Ramos (cell line): Measurements from ENCODE around the gene PITPNM1.
"Not testable (repeated sequence)": the region's sequence is repeated elsewhere in the genome, so short reads cannot be mapped to it uniquely, and the experiment has no call there.

Experiments
- in situ Hi-C: fragments of 300-500 bp; cut with MboI; formaldehyde crosslinking; loops from one replicate; pipeline ENCODE4 v1.14.3; 2022; ENCODE audit warnings: low sequenced_read_pairs; ENCODE audit not compliant: unreplicated experiment

PITPNM1 gene

GRCh38 chr11:67491276-67492068 lies 13.7 kb downstream of the PITPNM1 start:
- in situ Hi-C loops: no loop called here

DNA sequence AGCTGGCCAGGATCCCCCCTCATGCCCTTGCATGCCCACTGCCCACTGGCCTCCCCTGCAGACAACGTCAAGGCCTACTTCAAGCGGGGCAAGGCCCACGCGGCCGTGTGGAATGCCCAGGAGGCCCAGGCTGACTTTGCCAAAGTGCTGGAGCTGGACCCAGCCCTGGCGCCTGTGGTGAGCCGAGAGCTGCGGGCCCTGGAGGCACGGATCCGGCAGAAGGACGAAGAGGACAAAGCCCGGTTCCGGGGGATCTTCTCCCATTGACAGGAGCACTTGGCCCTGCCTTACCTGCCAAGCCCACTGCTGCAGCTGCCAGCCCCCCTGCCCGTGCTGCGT lies 14.5 kb downstream of the PITPNM1 start:
- in situ Hi-C loops: no loop called here

DNA sequence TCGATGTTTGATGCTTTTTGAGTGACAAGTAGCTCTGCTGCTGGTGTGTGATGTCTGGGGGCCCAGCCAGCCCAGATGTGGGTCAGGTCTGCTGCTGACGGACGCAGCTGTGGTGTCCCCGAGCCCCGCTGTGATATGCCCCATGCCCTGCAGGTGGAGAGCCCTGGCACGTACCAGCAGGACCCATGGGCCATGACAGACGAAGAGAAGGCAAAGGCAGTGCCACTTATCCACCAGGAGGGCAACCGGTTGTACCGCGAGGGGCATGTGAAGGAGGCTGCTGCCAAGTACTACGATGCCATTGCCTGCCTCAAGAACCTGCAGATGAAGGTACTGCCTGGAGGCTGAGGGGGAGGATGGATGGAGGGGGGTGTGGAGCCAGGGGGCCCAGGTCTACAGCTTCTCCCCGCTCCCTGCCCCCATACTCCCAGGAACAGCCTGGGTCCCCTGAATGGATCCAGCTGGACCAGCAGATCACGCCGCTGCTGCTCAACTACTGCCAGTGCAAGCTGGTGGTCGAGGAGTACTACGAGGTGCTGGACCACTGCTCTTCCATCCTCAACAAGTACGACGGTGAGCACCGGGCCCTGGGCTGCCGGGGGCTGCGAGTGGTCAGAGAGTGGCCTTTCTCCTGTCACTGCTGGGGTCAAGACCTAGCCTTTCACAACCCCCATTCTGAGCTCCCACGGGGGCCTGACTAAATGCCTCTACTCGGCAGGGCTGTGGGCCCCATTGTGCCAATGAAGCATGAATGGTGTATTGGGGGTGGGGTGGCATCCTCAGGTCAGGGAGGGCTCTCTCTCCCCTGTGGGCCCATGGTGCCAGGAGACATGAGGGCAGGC lies 15.1 kb downstream of the PITPNM1 start:
- in situ Hi-C loops: loop anchor here (10.0 kb wide), 1 partner anchor 205 kb away; the partner anchor contains the start of gene ANKRD13D

DNA sequence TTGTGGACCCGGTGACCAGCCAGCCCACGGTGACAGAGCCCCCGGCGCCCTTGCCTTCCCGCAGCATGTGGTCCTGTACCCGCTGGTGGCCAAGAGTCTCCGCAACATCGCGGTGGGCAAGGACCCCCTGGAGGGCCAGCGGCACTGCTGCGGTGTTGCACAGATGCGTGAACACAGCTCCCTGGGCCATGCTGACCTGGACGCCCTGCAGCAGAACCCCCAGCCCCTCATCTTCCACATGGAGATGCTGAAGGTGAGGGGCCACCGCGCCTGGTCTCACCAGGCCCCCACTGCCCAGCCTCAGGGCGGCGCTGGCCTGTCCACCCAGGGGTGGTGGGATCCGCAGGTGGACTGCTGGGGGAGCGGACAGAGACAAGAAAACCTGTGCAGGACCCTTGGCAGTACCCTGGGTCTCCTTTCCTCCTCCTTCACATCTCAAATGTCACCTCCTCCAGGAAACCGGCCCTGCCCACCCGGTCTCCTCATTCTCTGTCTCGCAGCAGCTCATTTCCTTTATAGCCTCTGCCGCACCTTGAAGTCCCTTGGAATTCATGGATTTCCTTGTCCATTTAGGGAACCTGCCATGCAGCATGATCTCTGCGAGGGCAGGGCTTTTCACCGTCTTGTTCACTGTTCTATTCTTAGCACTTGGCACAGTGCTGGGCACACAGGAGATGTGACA lies 15.8 kb downstream of the PITPNM1 start:
- in situ Hi-C loops: loop anchor here (10.0 kb wide), 1 partner anchor 205 kb away; the partner anchor contains the start of gene ANKRD13D

DNA sequence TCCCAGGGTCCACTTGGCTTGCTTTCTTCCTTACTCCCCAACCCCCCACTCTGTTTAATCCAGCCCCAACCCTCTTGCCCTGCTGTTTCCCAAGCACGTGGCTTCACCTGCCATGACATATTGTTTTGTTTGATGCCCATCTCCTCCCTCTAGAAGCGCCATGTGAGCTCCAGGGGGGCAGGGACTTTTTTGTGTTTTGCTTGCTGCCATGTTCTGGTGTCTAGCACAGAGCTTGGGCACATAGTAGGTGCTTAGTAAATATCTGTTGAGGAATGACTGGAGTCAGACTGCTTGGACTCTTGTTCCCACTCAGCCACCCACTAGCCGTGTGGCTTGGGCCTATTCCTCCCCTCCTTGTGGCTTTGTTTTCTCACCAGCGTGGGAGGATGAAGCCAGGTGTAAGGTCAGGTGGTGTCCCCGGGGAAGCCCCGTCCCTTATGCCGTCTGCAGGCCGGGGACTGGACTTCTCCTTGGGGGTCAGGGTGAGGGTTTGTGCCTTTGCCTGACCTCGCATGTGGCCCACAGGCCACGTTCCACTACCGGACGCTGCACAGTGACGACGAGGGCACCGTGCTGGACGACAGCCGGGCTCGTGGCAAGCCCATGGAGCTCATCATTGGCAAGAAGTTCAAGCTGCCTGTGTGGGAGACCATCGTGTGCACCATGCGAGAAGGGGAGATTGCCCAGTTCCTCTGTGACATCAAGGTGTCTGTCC lies 18.5 kb downstream of the PITPNM1 start:
- in situ Hi-C loops: loop anchor here (10.0 kb wide), 1 partner anchor 202 kb away; the partner anchor contains the start of gene ANKRD13D

DNA sequence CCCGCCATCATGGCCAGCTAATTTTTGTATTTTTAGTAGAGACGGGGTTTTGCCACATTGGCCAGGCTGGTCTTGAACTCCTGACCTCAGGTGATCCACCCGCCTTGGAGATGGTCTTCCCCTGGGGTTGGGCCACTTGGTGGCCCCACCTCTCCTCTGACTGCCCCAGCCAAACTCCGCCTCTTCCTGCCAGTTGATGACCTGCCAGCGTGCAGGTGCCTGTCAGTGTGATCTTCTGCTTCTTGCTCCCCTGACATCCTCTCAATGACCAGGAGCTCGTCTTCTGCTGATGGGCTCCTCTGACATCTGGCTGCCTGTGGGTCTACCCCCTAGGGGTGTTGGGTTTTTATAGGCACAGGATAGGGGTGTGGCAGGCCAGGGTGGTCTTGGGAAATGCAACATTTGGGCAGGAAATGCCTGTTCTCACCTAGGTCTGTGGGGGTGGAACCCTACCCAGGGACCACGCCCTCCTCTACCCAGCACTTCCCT lies 19.2 kb downstream of the PITPNM1 start:
- in situ Hi-C loops: loop anchor here (10.0 kb wide), 1 partner anchor 201 kb away; the partner anchor contains the start of gene ANKRD13D

DNA sequence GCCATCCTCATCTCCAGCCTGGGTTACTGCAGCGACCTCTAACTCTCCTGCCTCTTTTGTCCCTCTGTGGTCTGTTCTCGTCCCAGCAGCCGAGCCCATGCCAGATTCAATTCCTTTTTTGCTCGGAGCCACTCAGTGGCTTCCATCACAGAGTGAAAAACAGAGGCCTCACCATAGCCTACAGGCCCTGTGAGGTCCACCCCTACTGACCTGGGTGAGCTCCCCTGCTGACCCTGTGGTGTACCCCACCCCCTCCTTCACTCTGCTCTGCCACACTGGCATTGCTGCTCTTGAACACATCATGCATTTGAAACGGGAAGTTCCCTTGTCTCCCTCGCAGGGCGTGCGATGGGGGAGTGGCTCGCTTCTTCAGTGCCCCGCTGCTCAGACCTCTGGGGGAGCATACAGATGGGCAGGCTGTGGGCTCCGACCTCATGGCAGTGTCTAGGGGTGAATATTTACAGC lies 20.3 kb downstream of the PITPNM1 start:
- in situ Hi-C loops: loop anchor here (10.0 kb wide), 1 partner anchor 200 kb away; the partner anchor contains the start of gene ANKRD13D

GRCh38 chr11:67483831-67484665 lies 21.1 kb downstream of the PITPNM1 start:
- in situ Hi-C loops: loop anchor here (10.0 kb wide), 1 partner anchor 199 kb away; the partner anchor contains the start of gene ANKRD13D

DNA sequence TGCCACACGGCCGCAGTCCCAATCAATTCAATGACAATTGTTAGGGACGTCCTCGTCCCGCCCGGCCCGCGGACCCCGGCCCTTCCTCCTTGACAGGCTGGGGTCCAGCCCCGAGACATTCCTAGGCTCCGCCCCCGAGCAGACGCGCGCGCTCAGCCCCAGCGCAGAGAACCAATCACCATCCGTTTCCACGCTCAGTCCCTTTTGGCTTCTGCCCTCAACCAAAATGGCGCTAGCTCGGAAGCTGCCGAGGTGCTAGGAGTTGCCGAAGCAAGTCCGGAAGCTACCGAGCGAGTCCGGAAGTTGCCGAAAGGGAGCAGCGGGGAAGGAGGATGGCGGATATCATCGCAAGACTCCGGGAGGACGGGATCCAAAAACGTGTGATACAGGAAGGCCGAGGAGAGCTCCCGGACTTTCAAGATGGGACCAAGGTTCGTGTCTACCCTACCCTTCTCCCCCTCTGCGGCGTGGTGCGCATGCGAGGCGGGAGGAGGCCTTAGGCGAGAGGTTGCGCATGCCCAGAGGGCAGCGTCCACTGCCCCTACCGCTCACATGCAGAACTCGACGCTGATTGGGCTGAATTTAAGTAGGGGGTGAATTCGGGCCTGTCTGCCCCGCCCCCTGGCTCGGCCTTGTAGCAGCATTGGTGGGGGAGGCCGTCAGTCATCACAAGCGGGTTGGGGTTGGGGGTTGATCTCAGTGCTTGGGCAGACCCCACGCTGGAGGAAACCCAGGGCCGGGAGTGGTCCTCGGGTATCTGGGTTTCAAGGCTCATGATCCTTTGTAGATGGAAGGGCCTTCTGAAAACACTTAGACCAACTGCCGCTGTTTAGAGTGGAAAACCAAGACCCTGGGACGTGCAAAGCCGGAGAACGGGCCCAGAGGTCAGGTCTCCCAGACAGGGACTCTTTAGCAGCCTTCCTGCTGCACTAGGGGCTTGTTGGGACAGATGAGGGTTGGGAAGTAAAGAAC lies 22.1 kb downstream of the PITPNM1 start, which contains the start of gene AIP:
Gene AIP (plus strand): TSS at position 200 of the 972 bp plus-strand sequence. CDS start 133 bp downstream, at position 333.
- in situ Hi-C loops: loop anchor here (10.0 kb wide), 1 partner anchor 198 kb away; the partner anchor contains the start of gene ANKRD13D

GRCh38 chr11:67482275-67482826 lies 22.8 kb downstream of the PITPNM1 start:
- in situ Hi-C loops: loop anchor here (10.0 kb wide), 1 partner anchor 198 kb away; the partner anchor contains the start of gene ANKRD13D

- in situ Hi-C loops: not testable (repeated sequence)
Measured at GRCh38 chr11:67477344-67478050, 27.7 kb downstream of the PITPNM1 start.

- in situ Hi-C loops: not testable (repeated sequence)
Measured at GRCh38 chr11:67476692-67477091, 28.5 kb downstream of the PITPNM1 start.

DNA sequence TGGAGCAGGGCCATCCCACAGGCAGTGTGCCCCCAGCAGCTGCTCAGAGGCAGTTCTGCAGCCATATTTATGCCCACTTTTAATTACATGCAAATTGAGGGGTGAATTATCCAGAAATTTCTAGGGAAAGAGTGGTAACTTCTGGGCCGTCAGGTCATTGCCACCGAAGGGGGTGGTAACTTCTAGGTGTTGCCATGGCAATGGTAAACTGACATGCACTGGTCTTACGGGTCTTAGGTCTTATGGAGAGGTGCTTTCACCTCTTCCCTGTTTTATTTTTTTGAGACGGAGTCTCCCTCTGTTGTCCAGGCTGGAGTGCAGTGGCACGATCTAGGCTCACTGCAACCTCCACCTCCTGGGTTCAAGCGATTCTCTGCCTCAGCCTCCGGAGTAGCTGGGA lies 32.3 kb downstream of the PITPNM1 start:
- in situ Hi-C loops: no loop called here

DNA sequence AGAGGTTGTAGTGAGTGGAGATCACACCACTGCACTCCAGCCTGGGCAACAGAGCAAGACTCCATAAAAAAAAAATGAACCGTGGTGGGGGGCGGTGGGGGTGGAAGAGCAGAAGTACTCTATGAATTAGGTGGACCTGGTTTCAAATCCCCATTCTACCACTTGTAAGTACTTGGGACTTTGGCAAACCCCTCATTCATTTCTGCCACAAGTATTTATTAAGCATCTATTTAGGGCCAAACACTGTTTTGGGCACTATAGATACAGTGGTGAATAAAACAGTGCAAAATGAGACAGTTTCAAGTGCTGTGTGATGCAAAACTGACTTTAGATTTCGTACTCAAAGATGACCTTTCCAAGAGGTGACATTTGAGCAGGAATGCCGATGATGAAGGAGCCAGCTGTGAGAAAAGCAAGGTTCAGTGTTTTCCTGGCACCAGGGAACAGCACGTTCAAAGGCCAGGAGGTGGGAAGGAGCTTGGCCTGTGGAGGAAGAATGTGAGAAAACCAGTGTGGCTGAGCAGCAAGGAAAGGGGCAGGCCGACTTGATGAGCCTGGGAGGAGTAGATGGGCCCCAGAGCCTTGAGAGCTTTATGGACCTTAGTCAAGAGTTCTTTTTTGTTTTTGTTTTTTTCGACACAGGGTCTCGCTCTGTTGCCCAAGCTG lies 34.7 kb downstream of the PITPNM1 start:
- in situ Hi-C loops: no loop called here

GRCh38 chr11:67469508-67469811 lies 35.7 kb downstream of the PITPNM1 start:
- in situ Hi-C loops: loop anchor here (10.0 kb wide), 1 partner anchor 65 kb away; the partner anchor contains the start of genes PPP1CA and TBC1D10C
